Ascending aorta (tissue), 2 donors: ENCODE results near the gene APCDD1L. TPM values are rescaled to one million over a fixed set of nuclear protein-coding genes. Genes with fewer than 3 reads are reported as not detected.

ENCODE experiments used
- DNase-seq, 2 donors: peaks; one replicate each; pipeline ENCODE4 v3.0.0-alpha.2; 2019; ENCODE audit warnings: low spot score in 2 of 2
- H3K27ac ChIP-seq, 2 donors: fragments of 200-600 bp; sonication (generic); one replicate each; pipeline ENCODE4 v1.5.1; 2016 to 2017; ENCODE audit warnings: mild to moderate bottlenecking in 1 of 2
- H3K27me3 ChIP-seq: fragments of 200-600 bp; sonication (generic); one replicate; pipeline ENCODE4 v1.5.1; 2017
- H3K36me3 ChIP-seq, 2 donors: fragments of 200-600 bp; sonication (generic); one replicate each; pipeline ENCODE4 v1.5.1; 2016
- H3K4me1 ChIP-seq, 2 donors: fragments of 200-600 bp; sonication (generic); one replicate each; pipeline ENCODE4 v1.5.1; 2016 to 2017; ENCODE audit warnings: mild to moderate bottlenecking in 1 of 2
- H3K4me3 ChIP-seq, 2 donors: fragments of 200-600 bp; sonication (generic); one replicate each; pipeline ENCODE4 v1.5.1; 2016 to 2017; ENCODE audit warnings: mild to moderate bottlenecking in 1 of 2
- H3K9me3 ChIP-seq, 2 donors: fragments of 200-600 bp; sonication (generic); one replicate each; pipeline ENCODE4 v1.5.1; 2016
- CTCF ChIP-seq, 3 experiments: fragments of 200-600 bp in 2 of 3; fragments of 450-650 bp in 1 of 3; sonication (generic) in 2 of 3; IDR thresholded peaks; one replicate each; pipeline ENCODE4 v1.5.1; 2016 to 2019; ENCODE audit warnings: antibody characterized with exemption in 3 of 3, mild to moderate bottlenecking in 1 of 3, moderate library complexity in 1 of 3
- intact Hi-C: fragments of 100-400 bp; cut with DNase I; formaldehyde crosslinking; loops from one replicate; pipeline ENCODE4 v1.15.1; 2023
- total RNA-seq: library from RNA; depleted of rRNA; stranded (reverse); fragments of >200 nt; gene quantifications from one replicate; pipeline ENCODE4 v1.1.0, GENCODE V29; 2016

The APCDD1L gene
- total RNA-seq, 1 donor from 2014 or later: 2.1 TPM

GRCh38 chr20:58480551-58481336, 34.5 kb downstream of the APCDD1L start:
- Histone ChIP-seq H3K9me3 (peaks cover 3 to 20% of the 10 kb centered on the region in 2 donors), H3K27ac (no peak overlapping the region), H3K4me3 (no peak overlapping the region), H3K36me3 (no peaks in the 10 kb centered on the region), H3K4me1 (no peaks in the 10 kb centered on the region), H3K27me3 (no peaks in the 10 kb centered on the region)
- intact Hi-C loops: no loop called here
- peak in 1 of 2 donors; percentile 24 for DNase-seq
- TF ChIP-seq CTCF (IDR thresholded peaks at IDR 0.05): no peak

- intact Hi-C loops: no loop called here
- Histone ChIP-seq H3K36me3 (no peaks in the 10 kb centered on the region), H3K9me3 (peaks cover 0 to 13% of the 10 kb centered on the region in 2 donors), H3K4me3 (no peak overlapping the region), H3K27ac (no peak overlapping the region), H3K4me1 (no peaks in the 10 kb centered on the region), H3K27me3 (no peaks in the 10 kb centered on the region)
- TF ChIP-seq CTCF (IDR thresholded peaks at IDR 0.05): no peak
- peak in 1 of 2 donors; percentile 38 for DNase-seq
Observed at GRCh38 chr20:58479726-58480440, 35.3 kb downstream of the APCDD1L start.

GRCh38 chr20:58478141-58478805, 36.9 kb downstream of the APCDD1L start:
- Histone ChIP-seq H3K27ac (no peak overlapping the region), H3K9me3 (peaks cover 0 to 13% of the 10 kb centered on the region in 2 donors), H3K4me1 (no peaks in the 10 kb centered on the region), H3K36me3 (no peaks in the 10 kb centered on the region), H3K27me3 (no peaks in the 10 kb centered on the region), H3K4me3 (no peak overlapping the region)
- TF ChIP-seq CTCF (IDR thresholded peaks at IDR 0.05): no peak
- intact Hi-C loops: no loop called here
- peak in 1 of 2 donors; percentile 37 for DNase-seq

- no peaks in the 10 kb centered on the region for H3K27me3 ChIP-seq
- no peak for TF ChIP-seq CTCF (IDR thresholded peaks at IDR 0.05)
- H3K27ac ChIP-seq: no peak overlapping the region
- no peaks in the 10 kb centered on the region for H3K36me3 ChIP-seq
- no peak overlapping the region for H3K4me3 ChIP-seq
- no peaks in the 10 kb centered on the region for H3K4me1 ChIP-seq
- no peak for DNase-seq
- intact Hi-C loops: no loop called here
- peaks cover 0 to 13% of the 10 kb centered on the region in 2 donors for H3K9me3 ChIP-seq
Observed at GRCh38 chr20:58475466-58475865, 39.7 kb downstream of the APCDD1L start.

GRCh38 chr20:58473453-58474425, 41.5 kb downstream of the APCDD1L start:
- Histone ChIP-seq H3K27ac (no peak overlapping the region), H3K27me3 (no peaks in the 10 kb centered on the region), H3K9me3 (peaks cover 0 to 7% of the 10 kb centered on the region in 2 donors), H3K4me1 (no peaks in the 10 kb centered on the region), H3K36me3 (no peaks in the 10 kb centered on the region), H3K4me3 (no peak overlapping the region)
- intact Hi-C loops: no loop called here
- DNase-seq: no peak
- TF ChIP-seq CTCF (IDR thresholded peaks at IDR 0.05): no peak
